HG03064 (cell line): Measurements from ENCODE around the gene TMEM69.
"Not testable (repeated sequence)": the region's sequence is repeated elsewhere in the genome, so short reads cannot be mapped to it uniquely, and the experiment has no call there.

Experiments used
- ATAC-seq: cut with Tn5 transposase; IDR thresholded peaks from one replicate; pipeline ENCODE4 v1.9.1; 2021; ENCODE audit warnings: low read depth; ENCODE audit not compliant: unreplicated experiment

TMEM69 gene

DNA sequence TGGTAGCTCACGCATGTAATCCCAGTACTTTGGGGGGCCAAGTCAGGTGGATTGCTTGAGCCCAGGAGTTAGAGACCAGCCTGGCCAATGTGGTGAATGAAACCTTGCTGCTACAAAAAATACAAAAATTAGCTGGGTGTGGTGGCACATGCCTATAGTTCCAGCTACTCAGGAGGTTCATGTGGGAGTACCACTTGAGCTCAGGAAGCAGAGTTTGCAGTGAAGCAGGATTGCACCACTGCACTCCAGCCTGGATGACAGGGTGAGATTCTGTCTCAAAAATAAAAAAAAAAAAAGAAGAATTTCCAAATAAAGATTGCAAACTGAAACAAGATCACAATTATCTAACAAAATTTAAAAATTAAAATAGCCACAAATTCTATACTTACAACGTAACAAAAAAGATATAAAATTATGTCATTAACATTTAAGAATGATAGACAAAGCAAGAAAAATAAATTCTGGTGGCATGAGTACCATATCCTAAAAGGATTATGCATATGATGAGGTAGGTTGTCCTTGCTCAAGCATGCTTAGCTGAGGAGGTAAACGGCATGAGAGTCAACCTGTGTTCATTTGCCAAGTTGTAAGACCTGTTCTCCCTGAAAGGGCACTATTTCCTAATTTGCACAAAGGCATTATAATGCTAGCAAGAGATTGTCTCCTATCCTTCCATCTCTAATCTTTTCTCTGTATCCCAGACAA, 42.2 kb downstream of the TMEM69 start:
- ATAC-seq = no peak

DNA sequence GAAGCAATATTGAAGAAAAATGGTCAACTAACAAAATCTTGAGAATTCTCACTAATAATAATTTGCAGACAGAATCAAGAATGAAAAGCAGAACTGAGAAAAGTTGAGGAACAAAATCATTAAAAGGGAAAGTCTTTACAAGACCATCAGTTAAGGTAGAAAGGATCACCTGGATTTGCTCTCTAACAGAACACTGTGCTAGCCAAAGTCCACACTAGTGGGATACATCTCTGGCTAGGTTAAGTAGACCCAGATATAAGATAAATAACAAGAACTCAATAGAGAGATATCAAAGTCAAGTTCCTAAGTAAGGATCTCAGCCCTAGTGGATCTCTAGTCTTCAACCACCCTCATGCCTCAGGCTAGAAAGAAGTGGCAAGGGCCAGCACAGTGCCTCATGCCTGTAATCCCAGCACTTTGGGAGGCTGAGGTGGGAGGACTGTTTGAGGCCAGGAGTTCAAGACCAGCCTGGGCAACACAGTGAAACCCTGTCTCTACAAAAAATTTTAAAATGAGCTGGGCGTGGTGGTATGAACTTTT, 42.9 kb downstream of the TMEM69 start:
- no peak for ATAC-seq

DNA sequence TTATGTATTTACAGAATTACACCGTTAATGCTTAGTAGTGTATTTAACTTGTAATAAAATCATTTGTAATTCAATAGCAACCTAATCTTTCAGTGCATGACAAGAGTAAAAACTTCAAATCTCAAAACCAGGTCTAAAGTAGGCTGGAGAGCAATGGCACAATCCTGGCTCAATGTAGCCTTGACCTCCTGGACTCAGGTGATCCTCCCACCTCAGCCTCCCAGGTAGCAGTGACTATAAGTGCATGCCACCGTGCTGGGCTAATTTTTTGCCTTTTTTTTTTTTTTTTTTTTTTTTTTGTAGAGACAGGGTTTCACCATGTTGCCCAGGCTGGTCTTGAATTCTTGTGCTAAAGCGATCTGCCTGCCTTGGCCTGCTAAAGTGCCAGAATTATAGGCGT, 51.2 kb downstream of the TMEM69 start:
- ATAC-seq = no peak

DNA sequence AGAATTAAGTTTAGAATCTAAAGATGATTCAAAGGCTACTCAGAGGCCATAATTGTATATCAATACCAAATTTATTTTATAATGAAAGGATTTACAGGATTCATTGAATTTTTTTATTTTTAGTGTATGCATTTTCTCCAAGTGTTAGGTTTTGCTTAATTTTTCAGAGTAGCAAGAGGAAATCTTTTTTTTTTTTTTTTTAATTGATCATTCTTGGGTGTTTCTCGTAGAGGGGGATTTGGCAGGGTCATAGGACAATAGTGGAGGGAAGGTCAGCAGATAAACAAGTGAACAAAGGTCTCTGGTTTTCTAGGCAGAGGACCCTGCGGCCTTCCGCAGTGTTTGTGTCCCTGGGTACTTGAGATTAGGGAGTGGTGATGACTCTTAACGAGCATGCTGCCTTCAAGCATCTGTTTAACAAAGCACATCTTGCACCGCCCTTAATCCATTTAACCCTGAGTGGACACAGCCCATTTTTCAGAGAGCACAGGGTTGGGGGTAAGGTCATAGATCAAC, 51.7 kb downstream of the TMEM69 start:
- ATAC-seq = not testable (repeated sequence)
